Progenitor cell of endocrine pancreas (in vitro differentiated cells): ENCODE data around the gene TNPO1. TPM values are rescaled to one million over a fixed set of nuclear protein-coding genes. Genes with fewer than 3 reads are reported as not detected.

Source experiments
- DNase-seq: peaks from one replicate; pipeline ENCODE4 v3.0.0; 2021; ENCODE audit warnings: low spot score; ENCODE audit not compliant: unreplicated experiment
- H3K27ac Mint-ChIP-seq: 2 replicates; pipeline ENCODE4 v1.8.0; 2021; ENCODE audit warnings: mild to moderate bottlenecking, moderate library complexity, mixed read lengths
- H3K27me3 Mint-ChIP-seq: 2 replicates; pipeline ENCODE4 v1.8.0; 2021; ENCODE audit warnings: mixed read lengths
- H3K36me3 Mint-ChIP-seq: 2 replicates; pipeline ENCODE4 v1.8.0; 2022; ENCODE audit warnings: mixed read lengths; ENCODE audit not compliant: insufficient read depth
- H3K4me1 Mint-ChIP-seq: 2 replicates; pipeline ENCODE4 v1.8.0; 2021; ENCODE audit warnings: low read depth, mixed read lengths
- H3K4me3 Mint-ChIP-seq: 2 replicates; pipeline ENCODE4 v1.8.0; 2021; ENCODE audit warnings: low read depth, mild to moderate bottlenecking, moderate library complexity, mixed read lengths
- H3K9me3 Mint-ChIP-seq: 2 replicates; pipeline ENCODE4 v1.8.0; 2021; ENCODE audit warnings: low read depth, mixed read lengths
- CTCF ChIP-seq: fragments of 200-600 bp; sonication (generic); IDR thresholded peaks from one replicate; pipeline ENCODE4 v1.5.0; 2021; ENCODE audit warnings: antibody characterized with exemption, mild to moderate bottlenecking; ENCODE audit not compliant: unreplicated experiment
- total RNA-seq: library from RNA; stranded (reverse); gene quantifications from 2 replicates; pipeline ENCODE4 v1.2.1, GENCODE V29; 2021

Gene TNPO1
- total RNA-seq, 1 donor from 2014 or later = 149 TPM

GRCh38 chr5:72859127-72859526, 42.7 kb downstream of the TNPO1 start:
- H3K9me3 Mint-ChIP-seq = no peaks in the 10 kb centered on the region
- no peak overlapping the region for H3K27ac Mint-ChIP-seq
- H3K27me3 Mint-ChIP-seq = no peaks in the 10 kb centered on the region
- no peaks in the 10 kb centered on the region for H3K4me1 Mint-ChIP-seq
- DNase-seq = no peak
- no peak overlapping the region for H3K4me3 Mint-ChIP-seq
- TF ChIP-seq CTCF = no peak
- peaks cover 29% of the 10 kb centered on the region for H3K36me3 Mint-ChIP-seq

GRCh38 chr5:72860499-72860898, 44.0 kb downstream of the TNPO1 start:
- no peaks in the 10 kb centered on the region for H3K9me3 Mint-ChIP-seq
- H3K27ac Mint-ChIP-seq = no peak overlapping the region
- H3K4me3 Mint-ChIP-seq = no peak overlapping the region
- TF ChIP-seq CTCF = no peak
- peaks cover 31% of the 10 kb centered on the region for H3K36me3 Mint-ChIP-seq
- DNase-seq = no peak
- H3K4me1 Mint-ChIP-seq = no peaks in the 10 kb centered on the region
- H3K27me3 Mint-ChIP-seq = no peaks in the 10 kb centered on the region

- TF ChIP-seq CTCF = no peak
- peaks cover 20% of the 10 kb centered on the region for H3K36me3 Mint-ChIP-seq
Measured at GRCh38 chr5:72871366-72872024, 55.0 kb downstream of the TNPO1 start.

DNA sequence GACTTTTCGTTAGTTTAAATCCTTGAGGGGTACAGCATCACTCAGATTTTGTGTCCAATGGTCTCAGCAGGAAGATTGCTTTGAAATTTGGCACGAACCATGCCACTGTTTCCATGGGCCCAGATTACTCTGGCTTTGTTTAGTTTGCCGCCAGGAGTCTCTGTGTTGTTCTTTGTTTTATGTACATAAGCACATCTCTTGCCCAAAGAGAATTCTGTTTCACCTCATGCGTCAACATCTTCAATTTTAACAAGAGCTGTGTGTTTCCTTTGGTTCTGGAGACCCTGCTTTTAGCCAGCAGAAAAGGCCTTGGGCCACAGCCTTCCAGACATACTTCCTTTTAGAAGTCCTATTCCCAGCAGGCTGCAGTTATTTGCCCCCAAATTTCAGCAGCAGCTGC, 62.4 kb downstream of the TNPO1 start:
- Mint-ChIP-seq H3K27me3 (no peaks in the 10 kb centered on the region), H3K36me3 (peaks cover 47% of the 10 kb centered on the region), H3K9me3 (no peaks in the 10 kb centered on the region), H3K4me1 (no peaks in the 10 kb centered on the region), H3K4me3 (no peak overlapping the region), H3K27ac (peak overlapping the region; percentile 62)
- DNase-seq = no peak
- TF ChIP-seq CTCF = no peak

More at GRCh38 chr5:72871366-72872024, 55.0 kb downstream of the TNPO1 start:
- no peak for DNase-seq
- no peaks in the 10 kb centered on the region for H3K27me3 Mint-ChIP-seq
- H3K4me1 Mint-ChIP-seq = no peaks in the 10 kb centered on the region
- H3K9me3 Mint-ChIP-seq = no peaks in the 10 kb centered on the region
- H3K27ac Mint-ChIP-seq = peak overlapping the region; percentile 6
- no peak overlapping the region for H3K4me3 Mint-ChIP-seq

DNA sequence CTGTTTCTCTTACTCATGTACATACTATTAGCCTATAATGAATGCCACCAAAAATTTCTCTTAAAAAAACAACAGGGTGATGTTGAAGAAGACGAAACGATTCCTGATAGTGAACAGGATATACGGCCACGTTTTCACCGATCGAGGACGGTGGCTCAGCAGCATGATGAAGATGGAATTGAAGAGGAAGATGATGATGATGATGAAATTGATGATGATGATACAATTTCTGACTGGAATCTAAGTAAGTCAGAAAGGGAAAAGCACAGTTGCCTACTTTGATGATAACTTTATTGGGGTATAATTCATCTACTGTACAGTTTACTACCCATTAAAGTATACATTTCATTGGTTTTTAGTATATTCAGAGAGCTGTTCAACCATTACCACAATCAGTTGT, 66.5 kb downstream of the TNPO1 start:
- peaks cover 52% of the 10 kb centered on the region for H3K36me3 Mint-ChIP-seq
- H3K27me3 Mint-ChIP-seq = no peaks in the 10 kb centered on the region
- no peak overlapping the region for H3K4me3 Mint-ChIP-seq
- H3K27ac Mint-ChIP-seq = no peak overlapping the region
- DNase-seq = no peak
- no peaks in the 10 kb centered on the region for H3K4me1 Mint-ChIP-seq
- H3K9me3 Mint-ChIP-seq = no peaks in the 10 kb centered on the region
- TF ChIP-seq CTCF = no peak
